ACC112 (cell line): ENCODE data around the gene MIEF2.
A peak's percentile ranks its signal among the peaks of the same experiment; 100 is the strongest.
"Not testable (repeated sequence)": the region's sequence is repeated elsewhere in the genome, so short reads cannot be mapped to it uniquely, and the experiment has no call there.

Experiments
- H2AFZ ChIP-seq: fragments of 200-600 bp; sonication (generic); one replicate; pipeline ENCODE4 v1.6.0; 2017; ENCODE audit warnings: antibody characterized with exemption, low read length; ENCODE audit not compliant: unreplicated experiment
- H3K27ac ChIP-seq: fragments of 200-600 bp; sonication (generic); 2 replicates; pipeline ENCODE4 v1.5.1; 2014; ENCODE audit warnings: low read depth, mild to moderate bottlenecking, antibody characterized with exemption, low read length, moderate library complexity
- H3K27me3 ChIP-seq: fragments of 200-600 bp; sonication (generic); 2 replicates; pipeline ENCODE4 v1.6.1; 2014; ENCODE audit warnings: mild to moderate bottlenecking, antibody characterized with exemption, low read length, moderate library complexity, mixed read lengths; ENCODE audit not compliant: insufficient read depth
- H3K36me3 ChIP-seq: fragments of 200-600 bp; sonication (generic); 2 replicates; pipeline ENCODE4 v1.6.1; 2016; ENCODE audit warnings: mild to moderate bottlenecking, antibody characterized with exemption, low read length, moderate library complexity, mixed read lengths; ENCODE audit not compliant: insufficient read depth
- H3K4me1 ChIP-seq: fragments of 200-600 bp; sonication (generic); one replicate; pipeline ENCODE4 v1.6.1; 2016; ENCODE audit warnings: low read length, mixed read lengths; ENCODE audit not compliant: insufficient read depth, unreplicated experiment, control insufficient read depth
- H3K4me3 ChIP-seq: fragments of 200-600 bp; sonication (generic); 2 replicates; pipeline ENCODE4 v1.5.1; 2014; ENCODE audit warnings: mild to moderate bottlenecking, low read depth, low read length
- H3K79me2 ChIP-seq: fragments of 200-600 bp; sonication (generic); one replicate; pipeline ENCODE4 v1.6.0; 2016; ENCODE audit warnings: low read length; ENCODE audit not compliant: control insufficient read depth, unreplicated experiment, insufficient read depth

The MIEF2 gene, protein sequence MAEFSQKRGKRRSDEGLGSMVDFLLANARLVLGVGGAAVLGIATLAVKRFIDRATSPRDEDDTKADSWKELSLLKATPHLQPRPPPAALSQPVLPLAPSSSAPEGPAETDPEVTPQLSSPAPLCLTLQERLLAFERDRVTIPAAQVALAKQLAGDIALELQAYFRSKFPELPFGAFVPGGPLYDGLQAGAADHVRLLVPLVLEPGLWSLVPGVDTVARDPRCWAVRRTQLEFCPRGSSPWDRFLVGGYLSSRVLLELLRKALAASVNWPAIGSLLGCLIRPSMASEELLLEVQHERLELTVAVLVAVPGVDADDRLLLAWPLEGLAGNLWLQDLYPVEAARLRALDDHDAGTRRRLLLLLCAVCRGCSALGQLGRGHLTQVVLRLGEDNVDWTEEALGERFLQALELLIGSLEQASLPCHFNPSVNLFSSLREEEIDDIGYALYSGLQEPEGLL

DNA sequence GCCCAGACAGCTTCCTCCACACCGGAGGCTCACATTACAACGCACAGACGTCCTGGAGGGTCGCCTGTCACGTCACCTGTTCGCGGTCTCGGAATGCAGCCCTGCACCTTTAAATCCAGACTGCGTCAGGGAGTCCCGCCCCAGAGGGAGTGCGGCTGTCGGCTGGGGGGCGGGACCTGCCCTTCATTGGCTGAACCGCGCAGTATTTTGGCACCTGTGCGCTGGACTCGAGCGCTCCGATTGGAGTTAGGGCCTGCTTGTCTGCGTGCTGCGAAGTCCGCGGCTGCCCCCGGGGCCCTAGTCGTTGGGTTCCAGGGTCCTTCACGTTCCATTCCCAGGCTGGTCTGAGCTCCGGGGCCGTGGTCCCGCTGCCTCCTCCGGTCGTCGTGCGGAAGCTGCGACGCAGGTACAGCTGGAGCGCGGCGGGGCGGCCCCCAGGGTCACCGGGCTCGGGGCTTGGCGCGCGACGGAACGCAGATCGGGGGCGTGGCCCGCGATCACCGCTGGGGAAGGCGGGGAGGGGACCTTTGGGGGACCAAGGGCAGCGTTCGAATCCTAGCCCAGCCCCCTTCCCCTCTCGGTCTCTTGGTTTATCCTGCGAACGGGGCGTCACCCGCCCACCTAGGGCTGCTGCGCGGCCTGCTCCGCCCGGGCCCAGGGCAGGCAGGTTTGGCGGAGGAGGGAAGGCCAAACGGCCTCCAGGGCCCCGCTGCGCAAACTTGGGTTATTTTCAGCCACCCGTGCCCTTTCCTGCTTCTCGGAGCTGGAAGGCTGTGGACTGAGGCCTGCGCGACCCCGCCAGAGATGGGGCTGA, at the start of gene MIEF2:
MIEF2 (plus strand) TSS at position 331 of the 814 bp plus-strand sequence. CDS start 2,059 bp downstream, outside the sequence.
- peaks cover 33% of the 10 kb centered on the region for H3K79me2 ChIP-seq
- peak within 1 kb of the TSS; percentile 54 for H3K27ac ChIP-seq
- peak within 1 kb of the TSS; percentile 90 for H3K4me3 ChIP-seq
- no peaks in the 10 kb centered on the region; the same call in 1 of the 2 replicates for H3K36me3 ChIP-seq
- peaks cover 30% of the 10 kb centered on the region for H3K4me1 ChIP-seq
- H3K27me3 ChIP-seq, result no peaks in the 10 kb centered on the region
- H2AFZ ChIP-seq, result peak within 1 kb of the TSS; percentile 28

DNA sequence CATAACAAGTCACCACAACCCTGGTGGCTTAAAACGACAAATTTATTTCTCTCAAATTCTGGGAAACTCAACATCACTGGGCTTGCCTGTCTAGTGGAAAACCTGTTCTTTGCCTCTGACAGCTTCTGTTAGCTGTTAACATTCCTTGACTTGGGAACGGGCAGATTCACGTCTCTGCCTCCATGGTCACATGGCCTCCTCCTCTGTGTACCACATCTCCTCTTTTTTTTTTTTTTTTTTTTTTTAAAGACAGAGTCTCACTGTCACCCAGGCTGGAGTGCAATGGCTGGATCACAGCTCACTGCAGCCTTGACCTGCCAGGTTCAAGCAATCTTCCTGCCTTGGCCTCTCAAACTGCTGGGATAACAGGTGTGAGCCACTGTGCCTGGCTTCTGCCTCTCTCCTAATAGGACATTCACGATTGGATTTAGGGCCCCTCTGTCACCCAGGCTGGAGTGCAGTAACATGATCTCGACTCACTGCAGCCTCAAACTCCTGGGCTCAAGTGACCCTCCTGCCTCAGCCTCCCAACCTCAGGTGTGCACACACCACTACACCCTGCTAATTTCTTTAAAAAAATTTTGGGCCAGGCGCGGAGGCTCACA, 46.7 kb upstream of the MIEF2 start:
- no peak overlapping the region for H3K4me3 ChIP-seq

DNA sequence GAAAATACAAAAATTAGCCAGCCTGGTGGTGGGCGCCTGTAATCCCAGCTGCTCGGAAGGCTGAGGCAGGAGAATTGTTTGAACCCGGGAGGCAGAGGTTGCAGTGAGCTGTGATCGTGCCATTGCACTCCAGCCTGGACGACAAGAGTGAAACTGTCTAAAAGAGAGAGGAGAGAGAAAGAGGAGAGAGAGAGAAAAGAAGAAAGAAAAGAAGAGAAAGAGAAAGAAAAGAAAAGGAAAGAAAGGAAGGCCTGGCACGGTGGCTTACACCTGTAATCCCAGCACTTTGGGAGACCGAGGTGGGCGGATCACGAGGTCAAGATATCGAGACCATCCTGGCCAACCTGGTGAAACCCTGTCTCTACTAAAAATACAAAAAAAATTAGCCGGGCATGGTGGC, 43.6 kb upstream of the MIEF2 start:
- not testable (repeated sequence) for H2AFZ ChIP-seq, H3K79me2 ChIP-seq, H3K36me3 ChIP-seq, H3K27ac ChIP-seq, H3K4me3 ChIP-seq, H3K27me3 ChIP-seq
- H3K4me1 ChIP-seq, result peaks cover 27% of the 10 kb centered on the region

More for the DNA sequence above, 46.7 kb upstream of the MIEF2 start:
- Histone ChIP-seq H2AFZ (no peak overlapping the region), H3K27ac (no peak overlapping the region), H3K27me3 (no peaks in the 10 kb centered on the region), H3K4me1 (peaks cover 5% of the 10 kb centered on the region), H3K36me3 (peaks cover 10% of the 10 kb centered on the region), H3K79me2 (no peaks in the 10 kb centered on the region)

DNA sequence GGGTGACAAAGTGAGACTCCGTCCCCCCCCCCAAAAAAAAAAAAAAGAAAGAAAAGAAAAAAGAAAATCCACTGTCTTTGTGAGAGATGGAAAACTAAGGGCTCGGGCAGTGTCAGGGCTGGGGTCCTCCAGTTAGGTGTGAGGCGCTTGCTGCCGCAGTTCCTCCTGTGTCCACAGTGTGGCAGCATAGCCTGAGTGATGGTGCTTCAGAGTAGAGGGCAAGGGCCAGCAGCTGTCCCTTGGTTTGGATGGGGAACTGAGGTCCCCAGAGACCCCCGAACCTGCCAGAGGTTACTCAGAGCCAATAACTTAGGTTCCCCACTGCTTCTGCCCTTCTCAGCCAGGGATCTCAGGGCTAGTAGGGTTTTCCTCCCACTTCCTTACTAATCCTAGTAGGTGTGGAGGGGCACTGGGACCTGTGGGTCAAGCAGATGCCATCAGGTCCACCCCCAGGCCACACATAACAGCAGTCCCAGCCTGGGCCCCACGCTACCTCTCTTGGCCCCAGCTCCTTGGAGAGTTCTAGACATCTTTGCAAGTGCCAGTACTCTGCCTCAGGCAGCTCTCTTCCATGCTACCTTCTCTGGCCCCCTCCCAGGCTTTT, 42.9 kb upstream of the MIEF2 start:
- H3K36me3 ChIP-seq, result no peaks in the 10 kb centered on the region
- H2AFZ ChIP-seq, result no peak overlapping the region
- H3K27me3 ChIP-seq, result no peaks in the 10 kb centered on the region
- H3K4me3 ChIP-seq, result no peak overlapping the region
- H3K27ac ChIP-seq, result no peak overlapping the region
- H3K4me1 ChIP-seq, result peaks cover 27% of the 10 kb centered on the region
- H3K79me2 ChIP-seq, result no peaks in the 10 kb centered on the region

DNA sequence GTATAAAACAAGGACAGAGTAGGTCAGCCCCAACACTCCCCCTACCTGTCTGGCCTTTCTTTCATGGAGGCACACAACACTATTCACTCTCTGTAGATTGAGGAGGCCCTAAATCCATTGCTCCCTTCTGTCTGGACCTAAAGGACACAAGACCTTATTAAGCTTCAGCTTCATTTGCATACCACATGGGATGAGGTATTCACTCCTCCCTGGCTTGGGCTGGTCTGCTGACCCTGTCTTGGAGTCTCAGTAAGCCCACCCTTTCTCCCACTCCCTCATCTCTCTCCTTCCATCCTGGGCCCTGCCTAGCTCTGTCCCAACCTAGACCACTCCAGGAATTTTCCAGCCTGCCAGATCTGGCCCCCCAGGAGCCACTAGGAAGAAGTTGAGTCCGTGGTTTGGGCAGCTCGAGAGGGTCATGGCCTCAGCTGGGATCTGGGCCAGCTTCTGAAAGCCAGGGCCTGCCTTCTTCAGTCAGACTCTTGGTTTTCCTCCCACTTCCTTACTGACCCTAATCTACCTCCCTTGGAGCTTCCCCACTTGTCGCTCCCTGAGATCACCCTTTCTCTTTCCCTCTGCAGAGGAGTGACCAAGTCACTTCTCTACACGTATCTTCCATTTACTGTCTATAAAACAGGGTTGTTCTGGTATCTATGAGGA, 41.6 kb upstream of the MIEF2 start:
- Histone ChIP-seq H3K4me1 (peaks cover 28% of the 10 kb centered on the region), H3K79me2 (no peaks in the 10 kb centered on the region), H3K27me3 (no peaks in the 10 kb centered on the region), H3K36me3 (no peaks in the 10 kb centered on the region), H3K27ac (no peak overlapping the region), H3K4me3 (no peak overlapping the region), H2AFZ (no peak overlapping the region)

DNA sequence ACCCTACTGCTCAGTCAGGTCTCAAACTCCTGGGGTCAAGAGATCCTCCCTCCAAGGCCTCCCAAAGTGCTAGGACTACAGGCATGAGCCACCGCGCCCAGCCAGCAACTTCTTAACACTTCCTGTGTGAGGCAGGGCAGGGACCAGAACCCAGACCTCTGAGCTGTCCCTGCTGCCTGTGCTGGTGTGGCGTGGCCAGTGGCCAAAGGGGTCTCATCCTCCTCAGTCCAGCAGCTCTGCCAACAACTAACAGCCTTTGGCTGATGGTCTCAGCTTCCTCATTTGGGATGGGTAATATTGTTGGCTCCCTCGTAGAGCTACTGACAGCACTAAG, 36.4 kb upstream of the MIEF2 start:
- Histone ChIP-seq H3K79me2 (peaks cover 32% of the 10 kb centered on the region), H2AFZ (peak overlapping the region; percentile 72), H3K4me3 (no peak overlapping the region), H3K27ac (peak overlapping the region; percentile 68), H3K4me1 (peaks cover 39% of the 10 kb centered on the region), H3K36me3 (no peaks in the 10 kb centered on the region), H3K27me3 (no peaks in the 10 kb centered on the region)

DNA sequence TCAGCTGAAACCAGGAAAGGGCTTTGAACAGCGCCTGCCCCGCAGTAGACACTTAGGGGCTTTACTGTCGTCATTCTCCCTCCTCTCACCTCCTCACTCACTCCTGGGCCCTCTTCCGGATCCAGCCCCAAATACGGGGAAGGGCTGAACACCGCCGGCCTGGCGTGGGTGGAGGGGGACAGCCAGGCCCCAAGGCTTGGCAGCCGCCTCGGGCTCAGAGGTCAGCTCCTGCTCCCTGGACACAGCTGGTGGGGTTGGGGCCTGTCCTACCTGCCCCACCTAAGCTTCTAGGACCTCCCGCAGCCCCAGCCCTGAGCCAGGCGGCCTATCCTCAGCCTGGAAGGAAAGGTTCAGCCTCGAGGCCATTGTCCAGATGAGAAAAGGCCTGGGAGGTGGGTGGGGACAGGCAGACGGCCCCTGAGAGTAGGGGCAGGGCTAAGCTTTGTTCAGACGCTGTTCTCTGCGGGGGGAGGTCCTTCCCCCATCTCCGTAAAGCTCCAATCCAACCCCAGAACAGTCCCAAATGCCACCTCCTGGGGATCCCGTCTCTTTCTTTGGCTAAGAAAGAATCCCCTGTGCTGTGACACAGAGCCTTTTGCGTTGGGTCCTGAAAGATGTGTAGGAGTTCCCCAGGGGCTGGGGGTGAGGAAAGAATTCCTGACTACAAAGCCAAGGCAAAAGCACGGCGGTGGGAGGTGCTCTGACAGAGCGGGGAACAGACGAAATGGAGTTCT, 35.9 kb upstream of the MIEF2 start:
- peak overlapping the region; percentile 48 for H3K4me3 ChIP-seq
- H3K27me3 ChIP-seq, result no peaks in the 10 kb centered on the region
- H3K4me1 ChIP-seq, result peaks cover 35% of the 10 kb centered on the region
- H3K79me2 ChIP-seq, result peaks cover 37% of the 10 kb centered on the region
- H3K36me3 ChIP-seq, result no peaks in the 10 kb centered on the region
- peak overlapping the region; percentile 68 for H3K27ac ChIP-seq
- peak overlapping the region; percentile 72 for H2AFZ ChIP-seq

DNA sequence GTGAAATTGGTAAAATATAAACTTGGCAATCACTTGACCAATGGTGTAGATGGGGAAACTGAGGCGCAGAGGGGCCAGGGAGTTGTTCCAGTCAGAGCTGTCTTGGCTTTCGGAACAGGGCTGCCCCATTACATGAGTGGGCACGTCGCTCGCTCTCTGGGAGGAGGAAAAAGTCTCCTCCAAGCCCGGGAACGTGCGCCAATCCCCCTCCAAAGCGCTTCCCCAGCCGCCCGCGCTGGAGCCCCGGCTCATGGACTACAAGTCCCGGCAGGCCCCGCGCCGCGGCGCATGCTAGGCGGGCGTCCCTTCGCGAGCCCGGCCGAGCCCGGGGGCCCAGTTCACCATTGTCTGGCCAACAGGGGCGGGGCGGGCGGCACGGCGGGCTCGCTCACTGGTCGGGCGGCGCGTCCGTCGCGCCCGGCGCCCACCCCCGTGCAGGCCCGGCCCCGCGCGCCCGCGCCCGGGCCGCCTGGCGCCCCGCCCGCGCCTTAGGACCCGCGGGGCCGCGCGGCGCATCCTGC, 35.3 kb upstream of the MIEF2 start, which contains the start of gene LLGL1:
LLGL1 (plus strand) TSS at position 515 of the 521 bp plus-strand sequence. CDS start 48 bp downstream, outside the sequence.
- H3K4me3 ChIP-seq, result peak within 1 kb of the TSS; percentile 79
- H3K79me2 ChIP-seq, result peaks cover 42% of the 10 kb centered on the region
- peak within 1 kb of the TSS; percentile 68 for H3K27ac ChIP-seq
- H3K4me1 ChIP-seq, result peaks cover 34% of the 10 kb centered on the region
- peak within 1 kb of the TSS; percentile 90 for H2AFZ ChIP-seq
- H3K27me3 ChIP-seq, result no peaks in the 10 kb centered on the region
- no peaks in the 10 kb centered on the region for H3K36me3 ChIP-seq

DNA sequence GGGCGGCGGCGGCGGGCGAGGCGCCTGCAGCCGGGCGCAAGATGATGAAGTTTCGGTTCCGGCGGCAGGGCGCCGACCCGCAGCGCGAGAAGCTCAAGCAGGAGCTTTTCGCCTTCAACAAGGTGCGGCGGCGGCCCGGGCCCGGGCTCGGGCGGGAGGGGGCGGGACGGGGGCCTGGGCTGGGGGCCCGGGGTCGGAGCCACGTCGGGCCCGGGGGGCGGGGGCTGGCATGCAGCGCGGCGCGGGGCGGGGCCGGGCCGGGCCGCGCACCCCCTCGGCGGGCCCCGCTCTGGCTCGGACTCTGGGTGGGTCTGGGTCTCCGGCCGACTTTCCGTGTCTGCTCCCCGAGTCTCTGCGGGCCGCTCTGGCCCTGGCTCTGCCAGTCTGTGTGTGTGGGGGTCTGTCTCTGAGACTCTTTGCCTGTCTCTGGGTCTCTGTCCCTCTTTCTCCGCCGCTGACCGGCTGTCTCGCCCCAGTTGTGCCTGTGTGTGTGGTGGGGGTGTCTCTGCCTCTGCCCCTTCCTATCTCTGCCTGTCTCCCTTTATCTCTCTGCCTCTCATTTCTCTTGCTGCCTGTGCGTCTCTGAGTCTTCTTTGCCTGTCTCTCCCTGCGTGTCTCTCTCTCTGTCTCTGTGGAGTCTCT, 34.7 kb upstream of the MIEF2 start:
- Histone ChIP-seq H3K4me3 (peak overlapping the region; percentile 79), H3K36me3 (no peaks in the 10 kb centered on the region), H3K27me3 (no peaks in the 10 kb centered on the region), H3K27ac (no peak overlapping the region), H2AFZ (peak overlapping the region; percentile 90), H3K4me1 (peaks cover 29% of the 10 kb centered on the region), H3K79me2 (peaks cover 42% of the 10 kb centered on the region)
